ENCODE results near the gene SENP5.

GRCh38 chr3:196936288-196936687 is 68.6 kb downstream of the SENP5 start:
- TF ChIP-seq SUZ12 (IDR thresholded peaks at IDR 0.05; ENCODE audit: extremely low read depth, insufficient read depth, insufficient read length) (no peak), ZNF274 (IDR thresholded peaks at IDR 0.05; ENCODE audit: low read depth, low read length) (no peak)
